Activated CD4-positive, alpha-beta T cell treated with anti-CD3 and anti-CD28 coated beads, Interleukin-2, amount 10 ng/mL, durations not matched to agents 24 days and 14 days (primary cell): Measurements from ENCODE around the gene CBX4. TPM values are rescaled to one million over a fixed set of nuclear protein-coding genes. Genes with fewer than 3 reads are reported as not detected.

Experiments
- DNase-seq: peaks from one replicate; pipeline ENCODE4 v3.0.0; 2022
- H3K27ac Mint-ChIP-seq: one replicate; pipeline ENCODE4 v1.8.0; 2022; ENCODE audit warnings: mild to moderate bottlenecking, mixed read lengths
- H3K27me3 Mint-ChIP-seq: one replicate; pipeline ENCODE4 v1.8.0; 2022; ENCODE audit warnings: mixed read lengths
- H3K36me3 Mint-ChIP-seq: one replicate; pipeline ENCODE4 v1.8.0; 2022; ENCODE audit warnings: low read depth, mild to moderate bottlenecking, mixed read lengths
- H3K4me1 Mint-ChIP-seq: one replicate; pipeline ENCODE4 v1.8.0; 2021; ENCODE audit warnings: mixed read lengths
- H3K4me3 Mint-ChIP-seq: one replicate; pipeline ENCODE4 v1.8.0; 2022; ENCODE audit warnings: mild to moderate bottlenecking, moderate library complexity, mixed read lengths
- H3K9me3 Mint-ChIP-seq: one replicate; pipeline ENCODE4 v1.8.0; 2021; ENCODE audit warnings: mixed read lengths
- intact Hi-C: fragments of 100-400 bp; cut with micrococcal nuclease; formaldehyde crosslinking; loops from one replicate; pipeline ENCODE4 v1.15.1; 2023
- total RNA-seq: library from RNA; stranded (reverse); gene quantifications from 2 replicates; pipeline ENCODE4 v1.2.3, GENCODE V29; 2022

The CBX4 gene
- total RNA-seq, 1 donor from 2014 or later: 19.4 TPM

DNA sequence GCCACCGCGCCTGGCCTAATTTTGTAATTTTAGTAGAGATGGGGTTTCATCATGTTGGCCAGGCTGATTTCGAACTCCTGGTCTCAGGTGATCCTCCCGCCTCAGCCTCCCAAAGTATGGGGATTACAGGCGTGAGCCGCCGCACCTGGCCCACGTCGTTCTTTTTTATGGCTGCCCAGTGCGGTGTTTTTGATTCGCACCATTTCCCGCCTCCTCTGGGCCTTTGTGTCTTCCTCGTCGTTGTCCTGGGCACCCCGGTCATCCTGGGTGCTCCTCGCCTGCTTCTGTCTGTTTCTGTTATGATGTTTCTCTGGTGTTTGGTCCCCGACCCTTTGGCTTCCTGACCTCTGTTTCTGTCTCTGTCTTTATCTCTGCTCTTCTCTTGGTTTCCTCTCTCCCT, 15.0 kb downstream of the CBX4 start:
- Mint-ChIP-seq H3K27me3 (peaks cover 32% of the 10 kb centered on the region), H3K4me1 (peaks cover 21% of the 10 kb centered on the region), H3K36me3 (peaks cover 2% of the 10 kb centered on the region), H3K9me3 (no peaks in the 10 kb centered on the region), H3K27ac (no peak overlapping the region), H3K4me3 (no peak overlapping the region)
- no peak for DNase-seq
- intact Hi-C loops: no loop called here

DNA sequence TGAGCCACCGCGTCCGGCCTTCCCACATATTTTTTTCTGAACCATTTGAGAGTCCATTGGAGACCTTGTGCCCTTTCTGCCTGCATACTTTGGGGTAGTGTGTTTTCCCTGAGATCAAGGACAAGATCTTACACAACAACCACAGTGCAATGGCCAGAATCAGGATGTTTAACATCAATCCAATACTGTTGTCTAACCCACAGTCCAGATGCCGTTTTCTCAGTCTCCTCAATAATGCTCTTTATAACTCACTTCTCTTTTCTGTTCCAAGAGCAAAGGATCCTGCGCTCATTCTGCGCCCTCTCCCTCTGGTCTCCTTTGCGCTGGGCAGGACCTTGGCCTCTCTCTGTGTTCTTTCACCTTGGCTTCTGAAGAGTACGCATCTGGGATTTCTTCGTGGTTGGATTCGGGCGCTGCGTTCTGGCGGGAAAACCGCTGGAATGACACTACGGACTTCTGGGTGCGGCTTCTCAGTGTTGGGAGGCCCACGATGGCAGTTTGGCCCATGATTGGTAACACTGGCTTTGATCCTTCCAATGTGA, 16.6 kb downstream of the CBX4 start:
- intact Hi-C loops: no loop called here
- H3K4me3 Mint-ChIP-seq: no peak overlapping the region

GRCh38 chr17:79821331-79822095, 17.7 kb downstream of the CBX4 start:
- no peak for DNase-seq
- intact Hi-C loops: no loop called here
- Mint-ChIP-seq H3K9me3 (no peaks in the 10 kb centered on the region), H3K4me3 (no peak overlapping the region), H3K36me3 (peaks cover 2% of the 10 kb centered on the region), H3K4me1 (peaks cover 9% of the 10 kb centered on the region), H3K27me3 (peaks cover 57% of the 10 kb centered on the region), H3K27ac (no peak overlapping the region)

More for the DNA sequence above, 16.6 kb downstream of the CBX4 start:
- Mint-ChIP-seq H3K27ac (no peak overlapping the region), H3K4me1 (peaks cover 12% of the 10 kb centered on the region), H3K9me3 (no peaks in the 10 kb centered on the region), H3K36me3 (peaks cover 2% of the 10 kb centered on the region), H3K27me3 (peaks cover 48% of the 10 kb centered on the region)
- DNase-seq: no peak

GRCh38 chr17:79820959-79821330, 18.3 kb downstream of the CBX4 start:
- Mint-ChIP-seq H3K4me1 (peaks cover 4% of the 10 kb centered on the region), H3K27me3 (peaks cover 61% of the 10 kb centered on the region), H3K27ac (no peak overlapping the region), H3K4me3 (no peak overlapping the region), H3K9me3 (no peaks in the 10 kb centered on the region), H3K36me3 (peaks cover 2% of the 10 kb centered on the region)
- DNase-seq: no peak
- intact Hi-C loops: no loop called here

- peaks cover 62% of the 10 kb centered on the region for H3K27me3 Mint-ChIP-seq
- intact Hi-C loops: loop anchor here (10.0 kb wide), 1 partner anchor 1575 kb away; the partner anchor contains the start of gene BAHCC1
- no peak overlapping the region for H3K4me3 Mint-ChIP-seq
- peaks cover 2% of the 10 kb centered on the region for H3K36me3 Mint-ChIP-seq
- H3K27ac Mint-ChIP-seq: no peak overlapping the region
- DNase-seq: no peak
- no peaks in the 10 kb centered on the region for H3K4me1 Mint-ChIP-seq
- no peaks in the 10 kb centered on the region for H3K9me3 Mint-ChIP-seq
Measured at GRCh38 chr17:79819534-79820276, 19.5 kb downstream of the CBX4 start.

- no peak for DNase-seq
- Mint-ChIP-seq H3K36me3 (no peaks in the 10 kb centered on the region), H3K4me1 (peaks cover 5% of the 10 kb centered on the region), H3K9me3 (no peaks in the 10 kb centered on the region), H3K4me3 (no peak overlapping the region), H3K27ac (no peak overlapping the region), H3K27me3 (peaks cover 64% of the 10 kb centered on the region)
- intact Hi-C loops: loop anchor here (10.0 kb wide), 1 partner anchor 1576 kb away; the partner anchor contains the start of gene BAHCC1
Measured at GRCh38 chr17:79819085-79819484, 20.2 kb downstream of the CBX4 start.

GRCh38 chr17:79818026-79818758, 21.0 kb downstream of the CBX4 start:
- no peaks in the 10 kb centered on the region for H3K9me3 Mint-ChIP-seq
- H3K27ac Mint-ChIP-seq: no peak overlapping the region
- no peaks in the 10 kb centered on the region for H3K36me3 Mint-ChIP-seq
- DNase-seq: no peak
- peaks cover 6% of the 10 kb centered on the region for H3K4me1 Mint-ChIP-seq
- H3K27me3 Mint-ChIP-seq: peaks cover 62% of the 10 kb centered on the region
- no peak overlapping the region for H3K4me3 Mint-ChIP-seq
- intact Hi-C loops: loop anchor here (10.0 kb wide), 1 partner anchor 1577 kb away; the partner anchor contains the start of gene BAHCC1

DNA sequence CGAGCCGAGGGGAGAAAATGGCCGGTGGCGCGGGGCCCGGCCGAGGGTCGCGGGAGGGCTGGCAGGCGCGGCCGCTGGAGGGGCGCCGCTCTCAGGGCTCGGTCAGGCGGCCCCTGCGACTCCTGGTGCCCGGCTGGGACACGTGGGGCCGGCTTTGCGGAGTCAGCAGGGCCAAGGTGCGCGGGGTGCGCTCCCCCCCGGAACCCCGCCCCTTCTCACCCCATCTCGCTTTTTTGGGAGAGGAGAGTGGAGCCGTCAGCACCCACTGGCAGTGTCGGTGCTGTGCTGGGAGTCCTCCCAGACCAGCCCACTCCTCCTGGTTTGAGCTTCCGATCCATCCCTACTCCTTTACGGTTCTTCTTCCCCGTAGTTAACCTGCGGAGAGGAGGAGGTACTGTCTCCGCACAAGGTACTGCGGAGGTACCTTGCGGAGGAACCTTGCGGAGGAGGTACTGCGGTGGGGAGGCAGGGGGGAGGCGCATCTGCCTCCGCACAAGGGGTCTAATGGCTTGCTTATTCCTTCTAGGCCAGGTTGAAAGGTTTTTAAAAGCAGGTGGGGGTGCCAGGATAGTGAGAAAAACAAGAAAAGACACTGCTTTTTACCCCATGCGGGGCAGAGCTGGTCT, 23.3 kb downstream of the CBX4 start:
- no peak overlapping the region for H3K27ac Mint-ChIP-seq
- DNase-seq: no peak
- H3K36me3 Mint-ChIP-seq: no peaks in the 10 kb centered on the region
- H3K4me3 Mint-ChIP-seq: peak overlapping the region; percentile 26
- no peaks in the 10 kb centered on the region for H3K9me3 Mint-ChIP-seq
- H3K4me1 Mint-ChIP-seq: peaks cover 14% of the 10 kb centered on the region
- intact Hi-C loops: loop anchor here (10.0 kb wide), 1 partner anchor 1579 kb away; the partner anchor contains the start of gene BAHCC1
- H3K27me3 Mint-ChIP-seq: peaks cover 62% of the 10 kb centered on the region

DNA sequence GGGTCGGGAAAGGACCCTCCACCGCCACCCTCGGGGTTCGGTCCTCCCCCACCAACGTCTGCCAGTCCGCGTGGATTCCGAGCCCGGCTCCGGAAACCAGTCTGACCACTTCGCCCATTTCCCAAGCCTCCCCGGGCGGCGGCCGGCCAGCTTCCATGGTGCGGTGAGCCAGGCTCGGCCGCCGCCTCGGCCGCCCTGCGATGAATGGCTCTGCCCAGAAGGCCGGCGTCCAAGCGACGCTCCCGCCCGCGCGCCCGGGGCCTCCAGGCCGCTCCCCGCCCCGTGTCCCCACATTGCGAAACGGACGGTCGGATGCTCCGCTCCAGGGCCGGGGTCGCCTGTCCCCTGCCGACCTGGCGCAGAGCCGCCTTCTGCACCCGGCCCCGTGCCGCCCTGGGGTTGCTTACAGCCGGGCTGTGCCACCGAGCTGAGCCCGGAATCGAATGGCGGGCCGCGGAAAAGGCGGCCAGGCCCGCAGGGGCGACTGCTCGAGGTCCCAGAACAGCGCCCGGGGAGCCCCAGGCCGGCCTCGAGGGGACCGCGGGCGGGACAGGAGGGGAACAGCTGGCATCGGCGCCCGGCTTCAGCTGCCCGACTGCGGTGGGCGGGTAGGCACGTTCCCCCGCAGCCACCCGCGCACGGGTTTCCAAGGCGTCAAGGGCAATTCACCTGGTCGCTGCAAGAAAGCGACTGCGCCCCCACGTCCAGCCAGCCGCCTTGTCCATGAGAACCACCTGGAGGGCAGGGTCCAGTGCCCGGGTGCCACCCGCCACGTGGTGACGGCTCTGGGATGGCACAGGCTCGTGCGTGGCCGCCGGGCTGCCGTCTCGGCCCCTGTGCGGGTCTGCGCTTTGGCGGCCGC, 24.0 kb downstream of the CBX4 start:
- Mint-ChIP-seq H3K36me3 (no peaks in the 10 kb centered on the region), H3K4me1 (peaks cover 17% of the 10 kb centered on the region), H3K27me3 (peaks cover 59% of the 10 kb centered on the region), H3K4me3 (no peak overlapping the region), H3K9me3 (no peaks in the 10 kb centered on the region), H3K27ac (no peak overlapping the region)
- intact Hi-C loops: loop anchor here (5.0 to 10.0 kb wide), 2 partner anchors 38 to 1580 kb away; partner anchors contain the start of genes BAHCC1 and CBX2
- DNase-seq: no peak

DNA sequence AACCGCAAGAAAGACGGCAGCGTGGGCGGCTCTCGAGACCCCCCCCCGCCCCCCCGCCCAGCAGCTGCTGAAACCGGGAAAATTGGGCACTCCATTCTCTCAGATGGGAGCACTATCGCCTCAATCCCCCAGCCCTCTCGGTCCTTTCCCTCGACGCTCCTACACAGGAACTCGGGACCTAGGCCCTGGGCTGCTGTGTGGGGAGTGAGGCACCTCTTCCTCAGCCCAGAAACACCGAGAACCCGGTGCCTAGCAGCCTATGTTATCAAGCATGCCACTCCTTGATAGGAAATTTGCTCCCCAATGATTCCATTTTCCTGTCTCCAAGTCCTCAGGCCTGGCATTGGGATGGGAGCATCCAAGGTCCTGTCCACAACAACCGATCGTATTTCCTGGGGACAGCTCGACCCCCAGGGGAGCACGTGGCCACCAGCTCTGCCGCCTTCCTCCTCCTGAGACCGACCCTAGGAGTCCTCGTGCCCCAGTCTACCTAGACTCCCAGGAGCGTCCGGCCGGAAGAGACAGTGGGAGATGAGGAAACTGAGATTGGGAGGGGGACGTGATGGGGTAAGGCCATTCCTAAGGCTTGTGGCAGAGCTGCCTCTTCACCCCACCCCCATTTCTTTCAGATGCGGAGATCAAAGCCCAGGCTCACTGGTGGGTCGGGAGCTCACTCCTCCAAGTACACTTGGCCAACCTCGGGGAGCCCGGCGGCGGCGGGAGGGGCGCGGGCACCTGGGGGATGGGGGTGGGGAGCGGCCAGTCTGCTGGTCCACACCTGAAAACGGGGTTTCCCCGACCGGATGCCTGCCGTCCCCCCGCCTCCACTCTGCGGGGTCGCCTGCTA, 24.9 kb downstream of the CBX4 start:
- Mint-ChIP-seq H3K9me3 (no peaks in the 10 kb centered on the region), H3K4me1 (peaks cover 17% of the 10 kb centered on the region), H3K4me3 (peak overlapping the region; percentile 62), H3K27ac (peak overlapping the region; percentile 41), H3K27me3 (peaks cover 54% of the 10 kb centered on the region), H3K36me3 (no peaks in the 10 kb centered on the region)
- intact Hi-C loops: loop anchor here (5.0 to 10.0 kb wide), 2 partner anchors 37 to 1580 kb away; partner anchors contain the start of genes BAHCC1 and CBX2
- no peak for DNase-seq

GRCh38 chr17:79813297-79814126, 25.7 kb downstream of the CBX4 start:
- H3K4me1 Mint-ChIP-seq: peaks cover 23% of the 10 kb centered on the region
- no peak overlapping the region for H3K4me3 Mint-ChIP-seq
- DNase-seq: no peak
- no peaks in the 10 kb centered on the region for H3K36me3 Mint-ChIP-seq
- intact Hi-C loops: loop anchor here (5.0 to 10.0 kb wide), 2 partner anchors 36 to 1581 kb away; partner anchors contain the start of genes BAHCC1 and CBX2
- H3K9me3 Mint-ChIP-seq: no peaks in the 10 kb centered on the region
- peaks cover 55% of the 10 kb centered on the region for H3K27me3 Mint-ChIP-seq
- no peak overlapping the region for H3K27ac Mint-ChIP-seq
